HUES64 (cell line): ENCODE results near the gene AGFG1.

Experiments used
- H3K27ac ChIP-seq: 2 replicates; pipeline ENCODE4 v1.7.0; 2013; ENCODE audit warnings: low read depth, low read length, inconsistent platforms
- H3K27me3 ChIP-seq: 2 replicates; pipeline ENCODE4 v1.6.1; 2013; ENCODE audit warnings: mild to moderate bottlenecking, low read length; ENCODE audit not compliant: insufficient read depth
- H3K36me3 ChIP-seq: 2 replicates; pipeline ENCODE4 v1.6.1; 2013; ENCODE audit warnings: mild to moderate bottlenecking, low read length; ENCODE audit not compliant: insufficient read depth
- H3K4me1 ChIP-seq: 2 replicates; pipeline ENCODE4 v1.6.1; 2013; ENCODE audit warnings: mild to moderate bottlenecking, low read length, moderate library complexity; ENCODE audit not compliant: insufficient read depth
- H3K4me3 ChIP-seq: 2 replicates; pipeline ENCODE4 v1.5.1; 2013; ENCODE audit warnings: mild to moderate bottlenecking, low read length, moderate library complexity
- H3K9ac ChIP-seq: 2 replicates; pipeline ENCODE4 v1.6.1; 2013; ENCODE audit warnings: mild to moderate bottlenecking, low read depth, low read length
- H3K9me3 ChIP-seq: 2 replicates; pipeline ENCODE4 v1.6.1; 2013; ENCODE audit warnings: low read depth, low read length; ENCODE audit not compliant: insufficient read depth
- WGBS: fragments of 150-250, 120-280 bp; methylation state at CpG from one replicate; pipeline ENCODE4 v1.1.7; 2013; ENCODE audit warnings: missing lambda C conversion rate; 5-methylcytosine and 5-hydroxymethylcytosine counted together

The AGFG1 gene

GRCh38 chr2:227450311-227450841 is 21.6 kb upstream of the AGFG1 start:
- Histone ChIP-seq H3K4me3 (no peak overlapping the region), H3K36me3 (no peaks in the 10 kb centered on the region), H3K4me1 (peaks cover 3% of the 10 kb centered on the region; the same call in 1 of the 2 replicates), H3K9ac (no peak overlapping the region), H3K27ac (no peak overlapping the region), H3K27me3 (no peaks in the 10 kb centered on the region), H3K9me3 (no peaks in the 10 kb centered on the region)
- WGBS = 78% methylated on average over 4 of the region's 5 CpGs

- 95% methylated on average over 4 of the region's 5 CpGs for WGBS
- no peak overlapping the region for H3K27ac ChIP-seq
- H3K4me1 ChIP-seq = peaks cover 3% of the 10 kb centered on the region; the same call in 1 of the 2 replicates
These were observed 20.9 kb upstream of the AGFG1 start for GRCh38 chr2:227450926-227451654.

GRCh38 chr2:227451655-227451992 is 20.3 kb upstream of the AGFG1 start:
- Histone ChIP-seq H3K27me3 (no peaks in the 10 kb centered on the region), H3K4me1 (peaks cover 3% of the 10 kb centered on the region; the same call in 1 of the 2 replicates), H3K9me3 (no peaks in the 10 kb centered on the region), H3K27ac (no peak overlapping the region), H3K4me3 (no peak overlapping the region), H3K9ac (no peak overlapping the region), H3K36me3 (no peaks in the 10 kb centered on the region)

More at GRCh38 chr2:227450926-227451654, 20.9 kb upstream of the AGFG1 start:
- Histone ChIP-seq H3K9me3 (no peaks in the 10 kb centered on the region), H3K4me3 (no peak overlapping the region), H3K27me3 (no peaks in the 10 kb centered on the region), H3K9ac (no peak overlapping the region), H3K36me3 (no peaks in the 10 kb centered on the region)

GRCh38 chr2:227453810-227454209 is 18.1 kb upstream of the AGFG1 start:
- Histone ChIP-seq H3K4me3 (no peak overlapping the region), H3K27ac (no peak overlapping the region), H3K9ac (no peak overlapping the region), H3K36me3 (no peaks in the 10 kb centered on the region), H3K4me1 (peaks cover 3% of the 10 kb centered on the region; the same call in 1 of the 2 replicates), H3K9me3 (no peaks in the 10 kb centered on the region), H3K27me3 (no peaks in the 10 kb centered on the region)
- 83% methylated on average over 1 of the region's 1 CpG for WGBS

GRCh38 chr2:227454323-227454860 is 17.6 kb upstream of the AGFG1 start:
- Histone ChIP-seq H3K27me3 (no peaks in the 10 kb centered on the region), H3K36me3 (no peaks in the 10 kb centered on the region), H3K4me1 (peaks cover 3% of the 10 kb centered on the region; the same call in 1 of the 2 replicates), H3K4me3 (no peak overlapping the region), H3K9ac (no peak overlapping the region), H3K27ac (no peak overlapping the region), H3K9me3 (no peaks in the 10 kb centered on the region)

- no peaks in the 10 kb centered on the region for H3K27me3 ChIP-seq
- WGBS = 63% methylated on average over 2 of the region's 2 CpGs
- peaks cover 3% of the 10 kb centered on the region; the same call in 1 of the 2 replicates for H3K4me1 ChIP-seq
These were observed 16.8 kb upstream of the AGFG1 start for GRCh38 chr2:227455200-227455599.

GRCh38 chr2:227456102-227456501 is 15.9 kb upstream of the AGFG1 start:
- WGBS = 96% methylated on average over 2 of the region's 2 CpGs
- peaks cover 3% of the 10 kb centered on the region; the same call in 1 of the 2 replicates for H3K4me1 ChIP-seq

More at GRCh38 chr2:227455200-227455599, 16.8 kb upstream of the AGFG1 start:
- no peak overlapping the region for H3K9ac ChIP-seq
- H3K27ac ChIP-seq = no peak overlapping the region
- H3K36me3 ChIP-seq = no peaks in the 10 kb centered on the region
- H3K9me3 ChIP-seq = no peaks in the 10 kb centered on the region
- no peak overlapping the region for H3K4me3 ChIP-seq

GRCh38 chr2:227456772-227457171 is 15.2 kb upstream of the AGFG1 start:
- Histone ChIP-seq H3K9ac (no peak overlapping the region), H3K27me3 (no peaks in the 10 kb centered on the region), H3K4me1 (peaks cover 3% of the 10 kb centered on the region; the same call in 1 of the 2 replicates), H3K9me3 (no peaks in the 10 kb centered on the region), H3K4me3 (no peak overlapping the region), H3K36me3 (no peaks in the 10 kb centered on the region), H3K27ac (no peak overlapping the region)
- 81% methylated on average over 4 of the region's 4 CpGs for WGBS

More at GRCh38 chr2:227456102-227456501, 15.9 kb upstream of the AGFG1 start:
- H3K36me3 ChIP-seq = no peaks in the 10 kb centered on the region
- H3K27me3 ChIP-seq = no peaks in the 10 kb centered on the region
- H3K4me3 ChIP-seq = no peak overlapping the region
- no peak overlapping the region for H3K27ac ChIP-seq
- H3K9me3 ChIP-seq = no peaks in the 10 kb centered on the region
- no peak overlapping the region for H3K9ac ChIP-seq

GRCh38 chr2:227460070-227460485 is 11.9 kb upstream of the AGFG1 start:
- Histone ChIP-seq H3K9me3 (no peaks in the 10 kb centered on the region), H3K9ac (no peak overlapping the region), H3K27ac (no peak overlapping the region), H3K27me3 (no peaks in the 10 kb centered on the region), H3K36me3 (no peaks in the 10 kb centered on the region), H3K4me1 (peaks cover 6% of the 10 kb centered on the region), H3K4me3 (no peak overlapping the region)
- WGBS = 95% methylated on average over 8 of the region's 8 CpGs

GRCh38 chr2:227460833-227461232 is 11.1 kb upstream of the AGFG1 start:
- 93% methylated on average over 3 of the region's 3 CpGs for WGBS
- Histone ChIP-seq H3K36me3 (no peaks in the 10 kb centered on the region), H3K4me1 (peaks cover 6% of the 10 kb centered on the region), H3K27me3 (no peaks in the 10 kb centered on the region), H3K9ac (no peak overlapping the region), H3K4me3 (no peak overlapping the region), H3K9me3 (no peaks in the 10 kb centered on the region), H3K27ac (no peak overlapping the region)

- peaks cover 6% of the 10 kb centered on the region for H3K4me1 ChIP-seq
- 95% methylated on average over 3 of the region's 4 CpGs for WGBS
- no peak overlapping the region for H3K4me3 ChIP-seq
- H3K9me3 ChIP-seq = no peaks in the 10 kb centered on the region
- H3K36me3 ChIP-seq = no peaks in the 10 kb centered on the region
- H3K27ac ChIP-seq = no peak overlapping the region
- H3K27me3 ChIP-seq = no peaks in the 10 kb centered on the region
- no peak overlapping the region for H3K9ac ChIP-seq
These were observed 10.0 kb upstream of the AGFG1 start for GRCh38 chr2:227461811-227462461.
